HepG2 (cell line): ENCODE results near the gene AMZ1. TPM values are rescaled to one million over a fixed set of nuclear protein-coding genes. Genes with fewer than 3 reads are reported as not detected.

Experiments
- ATAC-seq: fragments of 200-7000 bp; cut with Tn5 transposase; 3 replicates; pipeline ENCODE4 v1.9.1; 2020; ENCODE audit warnings: mild to moderate bottlenecking, moderate library complexity
- BruUV-seq: library from RNA; stranded (reverse); fragments of 400-500 nt; replicated peaks from 2 replicates; lab custom pipeline; 2021; lab: Mats Ljungman, UMichigan
- CTCF ChIA-PET: fragments of 300-600 bp; formaldehyde crosslinking; extraction: SDS; loops from one replicate; lab custom pipeline; 2021; ENCODE audit warnings: low total read pairs, inconsistent platforms, low intra/inter-chr PET ratio; lab: Yijun Ruan, JAX
- POLR2A ChIA-PET: fragments of 350-600 bp; sonication (Branson Sonifier 250); formaldehyde crosslinking; loops from one replicate; lab custom pipeline; 2020; ENCODE audit warnings: antibody characterized with exemption, inconsistent platforms; lab: Yijun Ruan, JAX
- DNase-seq: peaks from one replicate; pipeline ENCODE4 v3.0.0-alpha.2; 2015; ENCODE audit warnings: low spot score
- FAIRE-seq: peaks from 3 replicates; lab custom pipeline; 2011; peaks lifted over from hg19 to GRCh38; lab: Jason Lieb, UNC
- H2AFZ ChIP-seq: one replicate; pipeline ENCODE4 v1.6.1; 2011; ENCODE audit warnings: low read length, inconsistent platforms
- H3K27ac ChIP-seq: fragments of 300-600 bp; 3 replicates; pipeline ENCODE4 v1.8.0; 2011; ENCODE audit warnings: mixed run types, mild to moderate bottlenecking, mixed read lengths, low read length, inconsistent platforms; ENCODE audit not compliant: insufficient read depth; ENCODE audit errors: extremely low read length
- H3K27me3 ChIP-seq, 2 experiments: fragments of 200-600 bp in 1 of 2; 2 replicates in 1 of 2; 3 replicates in 1 of 2; pipeline versions ENCODE4 v1.6.0 to v1.8.0; 2011; ENCODE audit warnings: low read length in 2 of 2, mild to moderate bottlenecking in 2 of 2, moderate library complexity in 2 of 2, inconsistent platforms in 1 of 2; ENCODE audit not compliant: insufficient read depth in 2 of 2, control insufficient read depth in 1 of 2
- H3K36me3 ChIP-seq, 2 experiments: fragments of 200-600 bp in 1 of 2; replicated peaks in 1 of 2; 2 replicates in 1 of 2; 3 replicates in 1 of 2; pipeline versions ENCODE4 v1.5.1 to v1.8.0; 2011; ENCODE audit warnings: low read length in 2 of 2, inconsistent platforms in 1 of 2; ENCODE audit not compliant: insufficient read depth in 2 of 2, control insufficient read depth in 1 of 2
- H3K4me1 ChIP-seq: 2 replicates; pipeline ENCODE4 v1.5.1; 2012; ENCODE audit warnings: low read length, inconsistent platforms; ENCODE audit not compliant: insufficient read depth
- H3K4me2 ChIP-seq: 2 replicates; pipeline ENCODE4 v1.6.0; 2011; ENCODE audit warnings: low read depth, low read length, inconsistent platforms
- H3K4me3 ChIP-seq, 3 experiments: fragments of 200-600 bp in 1 of 3; sonication (generic), shearing (Covaris generic) in 1 of 3; replicated peaks in 1 of 3; 2 replicates each; pipeline ENCODE4 v1.5.1; 2011 to 2016; ENCODE audit warnings: low read length in 3 of 3, inconsistent platforms in 2 of 3, low read depth in 2 of 3, mild to moderate bottlenecking in 2 of 3, control low read depth in 1 of 3, mixed read lengths in 1 of 3; ENCODE audit not compliant: insufficient read depth in 1 of 3
- H3K79me2 ChIP-seq: one replicate; pipeline ENCODE4 v1.6.1; 2011; ENCODE audit warnings: low read length, inconsistent platforms; ENCODE audit not compliant: insufficient read depth
- H3K9ac ChIP-seq: 2 replicates; pipeline ENCODE4 v1.6.0; 2011; ENCODE audit warnings: mild to moderate bottlenecking, low read depth, low read length, inconsistent platforms; ENCODE audit not compliant: insufficient read depth
- H3K9me3 ChIP-seq: 2 replicates; pipeline ENCODE4 v1.5.1; 2012; ENCODE audit warnings: mild to moderate bottlenecking, low read length
- H4K20me1 ChIP-seq: 2 replicates; pipeline ENCODE4 v1.6.0; 2011; ENCODE audit warnings: inconsistent platforms, mild to moderate bottlenecking, low read length, moderate library complexity; ENCODE audit not compliant: insufficient read depth
- CCDC6 ChIP-seq: sonication (generic); formaldehyde crosslinking; IDR thresholded peaks from 2 replicates; pipeline ENCODE4 v1.8.1; 2022; ENCODE audit warnings: mild to moderate bottlenecking, missing genetic modification reagents, moderate library complexity
- NFKBIZ ChIP-seq: IDR thresholded peaks from 2 replicates; pipeline ENCODE4 v1.6.1; 2018; ENCODE audit warnings: missing genetic modification reagents, missing compliant biosample characterization
- POGZ ChIP-seq: sonication (generic); formaldehyde crosslinking; IDR thresholded peaks from 2 replicates; pipeline ENCODE4 v1.4.0; 2020; ENCODE audit warnings: mild to moderate bottlenecking, missing genetic modification reagents
- SNAI1 ChIP-seq: sonication (generic); formaldehyde crosslinking; IDR thresholded peaks from 2 replicates; pipeline ENCODE4 v1.5.0; 2020; ENCODE audit warnings: mild to moderate bottlenecking, missing genetic modification reagents, borderline replicate concordance
- ZBTB46 ChIP-seq: sonication (generic); formaldehyde crosslinking; IDR thresholded peaks from 2 replicates; pipeline ENCODE4 v1.4.0; 2020; ENCODE audit warnings: mild to moderate bottlenecking, missing genetic modification reagents, borderline replicate concordance
- ZFP36 ChIP-seq: fragments of 150-350 bp; IDR thresholded peaks from 2 replicates; pipeline ENCODE4 v1.6.1; 2018; ENCODE audit warnings: borderline replicate concordance, low read length, low read depth; ENCODE audit not compliant: partially characterized antibody
- ZNF407 ChIP-seq: sonication (generic); formaldehyde crosslinking; IDR thresholded peaks from one replicate; pipeline ENCODE4 v1.5.1; 2020; ENCODE audit warnings: mild to moderate bottlenecking, missing genetic modification reagents; ENCODE audit errors: not compliant biosample characterization
- ZNF564 ChIP-seq: sonication (generic); formaldehyde crosslinking; IDR thresholded peaks from 2 replicates; pipeline ENCODE4 v1.8.1; 2023; ENCODE audit warnings: mild to moderate bottlenecking, missing genetic modification reagents
- ZNF567 ChIP-seq: sonication (generic); formaldehyde crosslinking; IDR thresholded peaks from 2 replicates; pipeline ENCODE4 v1.8.1; 2023; ENCODE audit warnings: mild to moderate bottlenecking, missing genetic modification reagents, borderline replicate concordance
- WGBS: methylation state at CpG from one replicate; pipeline ENCODE4 v1.1.6; 2017; ENCODE audit warnings: low lambda C conversion rate; 5-methylcytosine and 5-hydroxymethylcytosine counted together
- in situ Hi-C: cut with HindIII; loops from 2 replicates; pipeline ENCODE4 v1.10.0; 2017; ENCODE audit warnings: low pct_unique_long_range_greater_than_20kb; ENCODE audit not compliant: extremely low pct_ligation_motif_present
- intact Hi-C: fragments of 100-400 bp; cut with micrococcal nuclease; formaldehyde crosslinking; loops from one replicate; pipeline ENCODE4 v1.10.0; 2022; ENCODE audit not compliant: unreplicated experiment
- polyA plus RNA-seq, 8 experiments: library from polyadenylated mRNA; depleted of rRNA in 3 of 8; stranded (reverse) in 7 of 8; unstranded in 1 of 8; fragments of >200 nt; fragmentation: Illumina TruSeq in 4 of 8; extraction: Trizol in 4 of 8; gene quantifications; 2 replicates each; pipeline versions ENCODE4 v1.2.1 to v1.2.3, GENCODE V29; 2011 to 2016; ENCODE audit warnings: low read depth in 4 of 8, missing spikeins in 1 of 8, mixed read lengths in 1 of 8; ENCODE audit not compliant: insufficient read depth in 1 of 8
- total RNA-seq, 5 experiments: library from RNA; depleted of rRNA; stranded (reverse); fragments of >200 nt; fragmentation: Illumina TruSeq; extraction: Trizol; gene quantifications; 2 replicates each; pipeline ENCODE4 v1.2.3, GENCODE V29; 2016; ENCODE audit warnings: low read depth in 1 of 5
- TF ChIP-seq, protein P1 (sequence below), 2 experiments: fragments of 450-650 bp in 1 of 2; sonication (generic) in 1 of 2; formaldehyde crosslinking; IDR thresholded peaks; 2 replicates each; pipeline versions ENCODE4 v1.5.0 to v1.8.0; 2020 to 2022; ENCODE audit warnings: mild to moderate bottlenecking in 1 of 2, missing genetic modification reagents in 1 of 2
- TF ChIP-seq, protein P2 (sequence below): sonication (generic); formaldehyde crosslinking; IDR thresholded peaks from 2 replicates; pipeline ENCODE4 v1.5.1; 2020; ENCODE audit warnings: mild to moderate bottlenecking, moderate library complexity, missing genetic modification reagents

Gene AMZ1
- total and polyA plus RNA-seq, 2 of the 13 experiments (the other 11 are each of a cell fraction or from before 2014, with no cell fraction given), result 0.03 TPM; not detected in 1

GRCh38 chr7:2689343-2689847 lies 1.4 kb downstream of the AMZ1 start:
- H3K27me3 ChIP-seq, result peaks cover 22 to 67% of the 10 kb centered on the region in 2 experiments
- in situ Hi-C loops (no loop called here), intact Hi-C loops (no loop called here)
- H2AFZ ChIP-seq, result no peak overlapping the region
- no peaks in the 10 kb centered on the region for H3K36me3 ChIP-seq
- BruUV-seq, result no TSS peak
- no peak overlapping the region for H3K4me2 ChIP-seq
- WGBS, result 18% methylated on average over 10 of the region's 16 CpGs
- no peak for ATAC-seq
- H3K4me3 ChIP-seq, result no peak overlapping the region
- H3K79me2 ChIP-seq, result no peaks in the 10 kb centered on the region
- DNase-seq, result no peak
- ChIA-PET POLR2A (no interaction called here), CTCF (no interaction called here)
- H3K4me1 ChIP-seq, result peaks cover 43% of the 10 kb centered on the region
- FAIRE-seq, result no peak
- no peaks in the 10 kb centered on the region for H3K9me3 ChIP-seq
- no peak overlapping the region for H3K9ac ChIP-seq
- no peak overlapping the region for H3K27ac ChIP-seq
- no peaks in the 10 kb centered on the region for H4K20me1 ChIP-seq
- TF ChIP-seq CCDC6 (CRISPR knock-in tag), result no peak
- TF ChIP-seq, protein P1, sequence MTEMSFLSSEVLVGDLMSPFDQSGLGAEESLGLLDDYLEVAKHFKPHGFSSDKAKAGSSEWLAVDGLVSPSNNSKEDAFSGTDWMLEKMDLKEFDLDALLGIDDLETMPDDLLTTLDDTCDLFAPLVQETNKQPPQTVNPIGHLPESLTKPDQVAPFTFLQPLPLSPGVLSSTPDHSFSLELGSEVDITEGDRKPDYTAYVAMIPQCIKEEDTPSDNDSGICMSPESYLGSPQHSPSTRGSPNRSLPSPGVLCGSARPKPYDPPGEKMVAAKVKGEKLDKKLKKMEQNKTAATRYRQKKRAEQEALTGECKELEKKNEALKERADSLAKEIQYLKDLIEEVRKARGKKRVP (CRISPR knock-in tag; IDR thresholded peaks at IDR 0.05), result no peak
- no peak for TF ChIP-seq ZFP36
- TF ChIP-seq NFKBIZ (CRISPR knock-in tag), result no peak
- TF ChIP-seq SNAI1, result no peak
- no peak for TF ChIP-seq ZNF567
- TF ChIP-seq, protein P2, sequence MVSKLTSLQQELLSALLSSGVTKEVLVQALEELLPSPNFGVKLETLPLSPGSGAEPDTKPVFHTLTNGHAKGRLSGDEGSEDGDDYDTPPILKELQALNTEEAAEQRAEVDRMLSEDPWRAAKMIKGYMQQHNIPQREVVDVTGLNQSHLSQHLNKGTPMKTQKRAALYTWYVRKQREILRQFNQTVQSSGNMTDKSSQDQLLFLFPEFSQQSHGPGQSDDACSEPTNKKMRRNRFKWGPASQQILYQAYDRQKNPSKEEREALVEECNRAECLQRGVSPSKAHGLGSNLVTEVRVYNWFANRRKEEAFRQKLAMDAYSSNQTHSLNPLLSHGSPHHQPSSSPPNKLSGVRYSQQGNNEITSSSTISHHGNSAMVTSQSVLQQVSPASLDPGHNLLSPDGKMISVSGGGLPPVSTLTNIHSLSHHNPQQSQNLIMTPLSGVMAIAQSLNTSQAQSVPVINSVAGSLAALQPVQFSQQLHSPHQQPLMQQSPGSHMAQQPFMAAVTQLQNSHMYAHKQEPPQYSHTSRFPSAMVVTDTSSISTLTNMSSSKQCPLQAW (CRISPR knock-in tag), result no peak
- TF ChIP-seq ZBTB46 (CRISPR knock-in tag), result no peak
- TF ChIP-seq ZNF564 (CRISPR knock-in tag), result no peak
- no peak for TF ChIP-seq ZNF407 (CRISPR knock-in tag)
- no peak for TF ChIP-seq POGZ (CRISPR knock-in tag)
